ENCODE measurements around the gene BAG5.
"Not testable (repeated sequence)": the region's sequence is repeated elsewhere in the genome, so short reads cannot be mapped to it uniquely, and the experiment has no call there.

The BAG5 gene

DNA sequence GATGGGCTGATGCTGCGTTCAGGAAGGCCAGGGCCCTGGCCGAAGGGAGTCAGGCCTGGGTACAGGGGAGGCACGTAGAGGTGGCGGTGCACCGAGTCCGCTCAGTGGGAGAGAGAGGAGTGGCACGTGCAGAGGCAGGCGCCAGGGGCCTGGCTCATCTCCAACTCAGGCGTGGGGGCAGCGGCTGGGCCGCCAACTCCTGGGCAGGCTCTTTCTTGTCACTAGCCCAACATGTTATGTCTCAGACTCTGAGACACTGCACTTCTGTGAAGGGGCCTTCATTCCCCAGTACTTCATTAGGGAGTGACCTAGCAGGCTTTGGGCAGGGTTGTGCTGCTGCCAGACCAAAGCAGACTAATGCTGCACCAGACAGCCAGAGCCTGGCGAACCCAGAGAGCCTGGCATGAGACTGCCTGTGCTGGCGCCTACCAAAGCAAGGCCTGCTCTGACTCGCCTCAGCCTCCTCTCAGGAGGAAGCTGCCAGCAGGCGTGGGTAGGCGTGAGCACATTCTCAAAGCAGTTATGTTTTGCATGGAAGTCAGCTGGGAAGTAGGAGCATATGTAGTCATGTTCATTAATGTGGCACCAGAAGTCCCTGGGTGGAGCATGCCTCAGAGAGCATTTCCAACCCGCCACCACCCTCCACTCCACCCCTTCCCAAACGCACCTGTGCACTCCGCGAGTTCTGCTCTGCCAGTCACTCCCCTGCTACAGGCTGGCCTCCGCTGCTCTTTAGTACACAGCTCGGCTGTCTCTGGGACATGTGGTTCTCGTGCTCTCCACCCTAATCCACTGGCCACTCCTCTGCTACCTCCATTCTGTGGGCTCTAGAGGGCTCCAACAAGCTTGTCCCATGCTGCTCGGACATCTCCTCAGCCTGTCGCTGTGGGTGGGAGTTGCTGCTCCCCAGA is 49.5 kb downstream of the BAG5 start:
- no peak overlapping the region for H3K9ac ChIP-seq
- no peaks in the 10 kb centered on the region for H3K79me2 ChIP-seq (ENCODE audit: insufficient read depth, low read depth)
- H4K20me1 ChIP-seq (ENCODE audit: insufficient read depth), result no peaks in the 10 kb centered on the region
- H3K4me3 ChIP-seq (IDR thresholded peaks at IDR 0.05; ENCODE audit: insufficient read depth, low read depth, low read length), result no peak overlapping the region
- H2AFZ ChIP-seq (ENCODE audit: low read depth), result no peak overlapping the region
- no peaks in the 10 kb centered on the region for H3K4me1 ChIP-seq (ENCODE audit: low read depth, poor library complexity, severe bottlenecking)
- H3K36me3 ChIP-seq (ENCODE audit: insufficient read depth), result no peaks in the 10 kb centered on the region
- TF ChIP-seq, protein P1, sequence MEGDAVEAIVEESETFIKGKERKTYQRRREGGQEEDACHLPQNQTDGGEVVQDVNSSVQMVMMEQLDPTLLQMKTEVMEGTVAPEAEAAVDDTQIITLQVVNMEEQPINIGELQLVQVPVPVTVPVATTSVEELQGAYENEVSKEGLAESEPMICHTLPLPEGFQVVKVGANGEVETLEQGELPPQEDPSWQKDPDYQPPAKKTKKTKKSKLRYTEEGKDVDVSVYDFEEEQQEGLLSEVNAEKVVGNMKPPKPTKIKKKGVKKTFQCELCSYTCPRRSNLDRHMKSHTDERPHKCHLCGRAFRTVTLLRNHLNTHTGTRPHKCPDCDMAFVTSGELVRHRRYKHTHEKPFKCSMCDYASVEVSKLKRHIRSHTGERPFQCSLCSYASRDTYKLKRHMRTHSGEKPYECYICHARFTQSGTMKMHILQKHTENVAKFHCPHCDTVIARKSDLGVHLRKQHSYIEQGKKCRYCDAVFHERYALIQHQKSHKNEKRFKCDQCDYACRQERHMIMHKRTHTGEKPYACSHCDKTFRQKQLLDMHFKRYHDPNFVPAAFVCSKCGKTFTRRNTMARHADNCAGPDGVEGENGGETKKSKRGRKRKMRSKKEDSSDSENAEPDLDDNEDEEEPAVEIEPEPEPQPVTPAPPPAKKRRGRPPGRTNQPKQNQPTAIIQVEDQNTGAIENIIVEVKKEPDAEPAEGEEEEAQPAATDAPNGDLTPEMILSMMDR (conservative IDR thresholded peaks at IDR 0.05; ENCODE audit: low read depth, low read length), result no peak
- H3K4me2 ChIP-seq, result no peak overlapping the region
- H3K27me3 ChIP-seq (ENCODE audit: insufficient read depth, low read depth), result no peaks in the 10 kb centered on the region
- no peak overlapping the region for H3K27ac ChIP-seq

DNA sequence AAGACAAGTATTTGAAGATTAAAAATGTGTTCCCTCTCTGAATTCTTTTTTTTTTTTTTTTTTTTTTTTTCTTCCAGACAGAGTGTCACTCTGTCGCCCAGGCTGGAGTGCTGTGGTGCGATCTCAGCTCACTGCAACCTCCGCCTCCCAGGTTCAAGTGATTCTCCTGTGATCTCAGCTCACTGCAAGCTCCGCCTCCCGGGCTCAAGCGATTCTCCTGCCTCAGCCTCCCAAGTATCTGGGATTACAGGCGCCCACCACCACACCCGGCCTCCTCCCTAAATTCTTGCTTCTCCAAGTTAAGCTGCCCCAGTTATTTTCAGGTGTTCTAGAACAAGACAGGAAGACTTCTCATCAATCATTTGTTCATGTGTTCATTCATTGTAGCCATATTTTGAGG is 50.3 kb downstream of the BAG5 start:
- not testable (repeated sequence) for H3K4me3 ChIP-seq (IDR thresholded peaks at IDR 0.05; ENCODE audit: insufficient read depth, low read depth, low read length); H3K36me3 ChIP-seq (ENCODE audit: insufficient read depth); H4K20me1 ChIP-seq (ENCODE audit: insufficient read depth); H3K4me2 ChIP-seq; H3K27ac ChIP-seq; H3K79me2 ChIP-seq (ENCODE audit: insufficient read depth, low read depth); H3K9ac ChIP-seq; H3K27me3 ChIP-seq (ENCODE audit: insufficient read depth, low read depth); H3K4me1 ChIP-seq (ENCODE audit: low read depth, poor library complexity, severe bottlenecking); H2AFZ ChIP-seq (ENCODE audit: low read depth)

DNA sequence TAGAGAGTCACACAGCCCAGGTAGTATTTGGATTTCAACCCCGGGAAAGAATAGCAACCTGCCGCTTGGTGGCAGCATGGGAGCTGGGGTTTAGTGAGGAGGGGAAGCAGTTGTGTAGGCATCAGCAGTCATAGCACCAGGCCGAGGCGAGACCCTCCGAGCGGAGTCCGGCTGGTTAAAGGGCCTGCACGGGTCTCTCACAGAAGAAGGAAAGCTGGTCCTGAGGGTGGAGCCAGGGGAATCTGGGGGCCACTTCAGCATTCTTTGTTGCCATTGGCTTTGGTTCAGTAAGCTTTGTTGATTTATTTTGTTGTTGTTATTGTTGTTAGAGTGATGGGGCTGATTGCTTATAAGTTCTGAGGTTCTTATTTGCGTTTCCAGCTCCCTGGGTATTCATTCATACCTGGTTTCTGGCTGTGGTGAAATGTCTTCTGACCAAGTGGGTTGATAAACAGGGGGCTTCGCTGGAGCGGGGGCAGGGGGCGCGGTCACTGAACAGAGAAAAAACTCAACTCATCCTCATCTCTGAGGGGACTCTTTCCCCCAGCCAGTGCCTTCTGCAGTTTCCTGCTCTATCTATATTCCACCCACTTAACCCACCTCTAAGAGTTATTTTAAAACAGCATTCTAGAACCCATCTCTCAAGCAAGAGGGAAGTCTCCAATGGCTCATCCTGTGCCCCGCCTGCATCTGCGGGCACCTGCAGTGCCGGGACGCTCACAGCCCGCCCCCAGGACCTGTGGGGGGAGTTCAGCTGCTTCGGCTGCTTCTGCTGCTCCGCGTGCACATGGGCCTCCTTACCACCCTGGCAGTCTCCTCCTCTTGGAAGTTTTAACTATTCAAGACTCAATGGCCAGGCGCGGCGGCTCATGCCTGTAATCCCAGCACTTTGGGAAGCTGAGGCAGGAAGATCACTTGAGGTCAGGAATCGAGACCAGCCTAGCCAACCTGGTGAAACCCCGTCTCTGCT is 51.4 kb downstream of the BAG5 start:
- Histone ChIP-seq H3K9ac (no peak overlapping the region), H3K79me2 (ENCODE audit: insufficient read depth, low read depth) (no peaks in the 10 kb centered on the region), H3K4me2 (no peak overlapping the region), H3K4me1 (ENCODE audit: low read depth, poor library complexity, severe bottlenecking) (no peaks in the 10 kb centered on the region), H3K27ac (no peak overlapping the region), H2AFZ (ENCODE audit: low read depth) (no peak overlapping the region), H3K4me3 (IDR thresholded peaks at IDR 0.05; ENCODE audit: insufficient read depth, low read depth, low read length) (no peak overlapping the region), H3K27me3 (ENCODE audit: insufficient read depth, low read depth) (no peaks in the 10 kb centered on the region), H4K20me1 (ENCODE audit: insufficient read depth) (no peaks in the 10 kb centered on the region), H3K36me3 (ENCODE audit: insufficient read depth) (no peaks in the 10 kb centered on the region)
- TF ChIP-seq, protein P1 (conservative IDR thresholded peaks at IDR 0.05; ENCODE audit: low read depth, low read length), result no peak

DNA sequence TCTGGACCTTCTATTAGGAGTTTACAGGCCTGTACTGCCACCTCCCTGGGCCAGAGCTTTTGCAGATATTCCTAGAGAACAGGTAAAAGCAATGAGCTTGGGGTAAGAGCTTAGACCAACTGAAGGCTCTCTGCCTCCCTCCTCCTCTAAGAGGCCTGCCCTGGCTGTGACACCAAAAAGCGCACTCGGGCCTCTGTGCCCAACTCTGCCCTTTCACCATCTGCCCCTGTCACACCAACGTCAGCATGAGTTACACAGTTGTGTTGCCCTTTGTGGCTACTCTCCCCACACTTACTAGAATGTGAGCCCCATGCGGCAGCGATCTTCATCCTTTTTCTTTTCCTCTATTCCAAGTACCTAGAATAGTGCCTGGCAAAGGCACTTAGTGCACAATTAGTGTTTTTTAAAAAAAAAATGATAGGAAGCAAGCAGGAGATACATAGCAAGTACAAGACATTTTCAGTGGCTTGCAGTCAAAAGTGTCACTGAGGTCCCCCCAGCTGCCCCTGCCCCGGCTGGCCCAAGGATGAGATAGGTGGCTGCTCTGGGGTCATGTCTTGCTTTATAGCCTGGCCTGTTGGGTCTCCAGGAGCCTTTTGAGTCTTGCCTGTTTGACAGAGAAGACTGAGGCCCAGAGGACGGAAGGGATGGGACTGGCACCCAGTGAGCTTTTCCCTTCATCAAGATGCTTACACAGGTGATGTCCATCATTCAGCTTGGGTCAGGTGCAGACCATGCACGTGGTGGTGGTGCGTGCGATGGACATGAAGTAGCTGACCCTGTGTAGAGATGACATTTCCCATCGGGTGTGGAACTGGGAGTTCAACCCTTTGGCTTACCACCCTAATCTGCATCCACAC is 52.4 kb downstream of the BAG5 start:
- H3K4me2 ChIP-seq, result no peak overlapping the region
- H2AFZ ChIP-seq (ENCODE audit: low read depth), result no peak overlapping the region
- TF ChIP-seq, protein P1 (conservative IDR thresholded peaks at IDR 0.05; ENCODE audit: low read depth, low read length), result no peak
- no peaks in the 10 kb centered on the region for H3K36me3 ChIP-seq (ENCODE audit: insufficient read depth)
- H3K9ac ChIP-seq, result no peak overlapping the region
- no peaks in the 10 kb centered on the region for H3K4me1 ChIP-seq (ENCODE audit: low read depth, poor library complexity, severe bottlenecking)
- H3K4me3 ChIP-seq (IDR thresholded peaks at IDR 0.05; ENCODE audit: insufficient read depth, low read depth, low read length), result no peak overlapping the region
- H3K27me3 ChIP-seq (ENCODE audit: insufficient read depth, low read depth), result no peaks in the 10 kb centered on the region
- no peaks in the 10 kb centered on the region for H4K20me1 ChIP-seq (ENCODE audit: insufficient read depth)
- H3K79me2 ChIP-seq (ENCODE audit: insufficient read depth, low read depth), result no peaks in the 10 kb centered on the region
- no peak overlapping the region for H3K27ac ChIP-seq

Measured in KMS-11 (cell line).